Cardiac fibroblast (primary cell): Measurements from ENCODE around the gene CACNA2D4.

Experiments
- DNase-seq, 2 donors: peaks; one replicate each; pipeline versions ENCODE4 v3.0.0 to v3.0.0-alpha.2; 2010; ENCODE audit warnings: low read depth in 2 of 2
- H3K4me3 ChIP-seq, 2 donors: replicated peaks in 1 of 2; 1 replicate in 1 of 2; 2 replicates in 1 of 2; pipeline ENCODE4 v1.5.1; 2011; ENCODE audit warnings: low read depth in 2 of 2, low read length in 2 of 2, mild to moderate bottlenecking in 2 of 2, moderate library complexity in 1 of 2
- CTCF ChIP-seq: IDR thresholded peaks from one replicate; pipeline ENCODE4 v1.5.1; 2011; ENCODE audit warnings: low read depth, mild to moderate bottlenecking, low read length, inconsistent platforms

The CACNA2D4 gene

DNA sequence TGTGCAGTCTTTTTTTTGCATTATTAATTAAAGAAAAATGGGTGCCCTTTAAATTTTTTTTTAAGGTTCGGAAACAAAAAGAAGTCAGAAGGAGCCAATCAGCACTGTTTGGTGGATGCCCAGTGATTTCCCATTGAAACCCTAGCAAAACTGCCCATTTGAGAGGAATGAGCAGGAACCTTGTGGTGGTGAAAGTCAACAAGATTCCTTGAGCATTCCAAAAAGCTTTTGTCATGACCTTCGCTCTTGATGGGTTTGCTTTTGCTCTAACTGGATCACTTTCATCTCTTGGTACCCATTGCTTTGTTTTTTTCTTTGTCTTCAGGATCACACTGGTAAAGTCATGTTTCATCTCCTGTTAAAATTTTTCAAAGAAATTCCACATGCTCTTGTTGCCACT lies 173.5 kb downstream of the CACNA2D4 start:
- no peak for TF ChIP-seq CTCF
- H3K4me3 ChIP-seq: no peak overlapping the region
- DNase-seq: no peak
